ENCODE measurements around the gene CYP46A1. TPM values are rescaled to one million over a fixed set of nuclear protein-coding genes. Genes with fewer than 3 reads are reported as not detected.

Gene CYP46A1
- total and polyA plus RNA-seq, 8 donors = 1.2 to 6.8 (median 5.5) TPM

DNA sequence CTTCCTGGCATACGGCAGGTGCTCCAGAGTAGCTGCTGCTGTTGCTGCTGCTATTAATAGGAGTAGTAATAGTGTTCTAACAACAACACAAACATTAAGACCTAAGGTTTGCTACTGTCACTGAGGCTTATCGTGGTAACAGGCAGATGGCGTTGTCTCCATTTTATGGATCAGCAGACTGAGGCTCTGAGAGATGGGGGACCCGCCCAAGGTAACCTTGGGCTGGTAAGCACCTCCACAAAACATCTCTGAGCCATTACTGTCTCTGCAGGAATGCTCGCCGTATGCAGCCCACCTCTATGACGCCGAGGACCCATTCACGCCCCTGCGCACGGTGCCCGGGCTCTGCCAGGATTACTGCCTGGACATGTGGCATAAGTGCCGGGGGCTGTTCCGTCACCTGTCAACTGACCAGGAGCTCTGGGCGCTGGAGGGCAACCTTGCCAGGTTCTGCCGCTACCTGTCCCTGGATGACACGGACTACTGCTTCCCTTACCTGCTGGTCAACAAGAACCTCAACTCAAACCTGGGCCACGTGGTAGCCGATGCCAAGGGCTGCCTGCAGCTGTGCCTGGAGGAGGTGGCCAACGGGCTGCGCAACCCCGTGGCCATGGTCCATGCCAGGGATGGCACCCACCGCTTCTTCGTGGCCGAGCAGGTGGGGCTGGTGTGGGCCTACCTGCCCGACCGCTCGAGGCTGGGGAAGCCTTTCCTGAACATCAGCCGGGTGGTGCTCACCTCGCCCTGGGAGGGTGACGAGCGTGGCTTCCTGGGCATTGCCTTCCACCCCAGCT is 31.9 kb upstream of the CYP46A1 start:
- TF ChIP-seq, protein P1, sequence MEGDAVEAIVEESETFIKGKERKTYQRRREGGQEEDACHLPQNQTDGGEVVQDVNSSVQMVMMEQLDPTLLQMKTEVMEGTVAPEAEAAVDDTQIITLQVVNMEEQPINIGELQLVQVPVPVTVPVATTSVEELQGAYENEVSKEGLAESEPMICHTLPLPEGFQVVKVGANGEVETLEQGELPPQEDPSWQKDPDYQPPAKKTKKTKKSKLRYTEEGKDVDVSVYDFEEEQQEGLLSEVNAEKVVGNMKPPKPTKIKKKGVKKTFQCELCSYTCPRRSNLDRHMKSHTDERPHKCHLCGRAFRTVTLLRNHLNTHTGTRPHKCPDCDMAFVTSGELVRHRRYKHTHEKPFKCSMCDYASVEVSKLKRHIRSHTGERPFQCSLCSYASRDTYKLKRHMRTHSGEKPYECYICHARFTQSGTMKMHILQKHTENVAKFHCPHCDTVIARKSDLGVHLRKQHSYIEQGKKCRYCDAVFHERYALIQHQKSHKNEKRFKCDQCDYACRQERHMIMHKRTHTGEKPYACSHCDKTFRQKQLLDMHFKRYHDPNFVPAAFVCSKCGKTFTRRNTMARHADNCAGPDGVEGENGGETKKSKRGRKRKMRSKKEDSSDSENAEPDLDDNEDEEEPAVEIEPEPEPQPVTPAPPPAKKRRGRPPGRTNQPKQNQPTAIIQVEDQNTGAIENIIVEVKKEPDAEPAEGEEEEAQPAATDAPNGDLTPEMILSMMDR (IDR thresholded peaks at IDR 0.05) = no peak
- H3K9me3 ChIP-seq = no peaks in the 10 kb centered on the region
- no peak overlapping the region for H3K27ac ChIP-seq
- no peak overlapping the region for H3K4me3 ChIP-seq
- ATAC-seq (no peak), DNase-seq (no peak)
- H3K4me1 ChIP-seq = no peaks in the 10 kb centered on the region
- no peaks in the 10 kb centered on the region for H3K36me3 ChIP-seq
- H3K27me3 ChIP-seq = peaks cover 0 to 16% of the 10 kb centered on the region in 2 donors
- intact Hi-C loops (cut with DNase I) = no loop called here

DNA sequence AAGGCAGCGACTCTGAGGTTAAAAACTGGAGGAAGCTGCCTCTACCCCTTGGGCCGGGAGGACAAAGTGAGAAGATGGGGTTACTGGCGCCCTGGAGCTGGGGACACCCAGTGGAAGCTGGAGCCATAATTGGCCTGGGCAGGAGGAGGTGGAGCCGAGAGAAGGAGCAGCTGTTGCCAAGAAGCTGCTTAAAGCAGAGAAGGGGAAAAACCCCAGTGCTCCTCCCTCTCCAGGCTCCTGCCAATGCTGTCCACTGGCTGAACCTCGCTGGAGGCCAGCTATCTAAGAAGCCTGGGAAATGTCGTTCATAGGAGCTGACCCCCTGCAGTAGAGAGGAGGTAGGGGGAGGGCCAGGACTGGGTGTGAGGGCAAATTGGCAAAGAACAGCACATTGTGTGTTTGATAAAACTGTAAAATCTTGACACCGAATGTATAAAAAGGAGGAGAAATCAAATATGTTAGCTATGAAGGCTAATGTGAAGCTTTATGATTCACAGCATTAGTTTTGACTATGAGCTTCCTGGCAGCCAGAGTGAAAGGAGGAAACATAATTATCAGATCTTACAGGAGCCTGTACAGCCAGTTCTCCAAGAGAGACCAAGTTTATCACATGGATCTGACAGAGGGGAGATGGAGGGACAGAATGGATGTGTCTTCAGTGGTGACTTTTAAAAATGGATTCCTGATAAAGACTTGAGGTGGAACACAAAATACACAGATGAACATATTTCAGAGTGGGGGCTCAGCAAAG is 29.7 kb upstream of the CYP46A1 start:
- ATAC-seq = peak; percentile 93
- TF ChIP-seq, protein P1 (IDR thresholded peaks at IDR 0.05) = no peak
- intact Hi-C loops (cut with DNase I) = no loop called here

DNA sequence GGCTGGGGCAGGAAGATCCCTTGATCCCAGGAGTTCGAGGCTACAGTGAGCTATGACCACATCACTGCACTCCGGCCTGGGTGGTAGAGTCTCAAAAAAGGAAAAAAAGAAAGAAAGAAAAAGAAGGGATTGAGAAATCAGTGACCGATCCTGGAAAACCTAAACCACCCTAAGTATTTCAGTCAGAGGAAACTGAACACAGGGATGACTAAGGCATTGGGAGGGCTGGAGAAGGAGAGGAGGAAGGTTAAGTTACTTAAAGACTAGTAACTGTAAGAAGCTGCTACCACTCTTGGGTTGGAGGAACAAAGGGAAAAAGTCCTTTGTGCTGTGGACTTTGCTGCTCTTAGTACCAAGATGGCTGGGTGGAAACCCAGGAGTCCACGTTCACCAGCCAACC is 28.6 kb upstream of the CYP46A1 start:
- H3K4me3 ChIP-seq = no peak overlapping the region
- TF ChIP-seq, protein P1 (IDR thresholded peaks at IDR 0.05) = no peak
- H3K4me1 ChIP-seq = no peaks in the 10 kb centered on the region
- H3K27me3 ChIP-seq = peaks cover 21 to 41% of the 10 kb centered on the region in 2 donors
- no peak overlapping the region for H3K27ac ChIP-seq
- H3K36me3 ChIP-seq = no peaks in the 10 kb centered on the region
- intact Hi-C loops (cut with DNase I) = no loop called here
- ATAC-seq (no peak), DNase-seq (peak in 1 of 4 donors; percentile 10)
- H3K9me3 ChIP-seq = no peaks in the 10 kb centered on the region

More for the DNA sequence above, 29.7 kb upstream of the CYP46A1 start:
- Histone ChIP-seq H3K4me1 (no peaks in the 10 kb centered on the region), H3K27ac (no peak overlapping the region), H3K36me3 (no peaks in the 10 kb centered on the region), H3K27me3 (peaks cover 10 to 30% of the 10 kb centered on the region in 2 donors), H3K4me3 (no peak overlapping the region), H3K9me3 (no peaks in the 10 kb centered on the region)
- DNase-seq = peak; percentile 56 to 85 (median 63)

DNA sequence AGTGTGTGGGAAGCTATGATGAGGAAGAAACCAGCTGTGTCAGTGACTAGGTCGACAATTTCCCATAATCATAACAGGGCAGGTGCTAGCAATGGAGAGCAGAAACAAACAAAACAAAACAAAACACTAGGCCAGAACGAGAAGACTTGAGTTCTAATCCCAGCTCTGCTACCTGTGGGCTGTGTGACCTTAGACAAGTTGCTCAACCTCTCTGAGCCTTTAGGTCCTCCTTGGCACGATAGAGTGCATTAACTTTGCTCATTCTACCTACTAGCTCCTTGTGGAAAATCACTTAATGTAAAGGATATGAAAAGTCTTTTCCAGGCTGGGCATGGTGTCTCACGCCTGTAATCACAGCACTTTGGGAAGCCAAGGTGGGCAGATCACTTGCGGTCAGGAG is 27.9 kb upstream of the CYP46A1 start:
- DNase-seq (no peak), ATAC-seq (no peak)
- Histone ChIP-seq H3K9me3 (no peaks in the 10 kb centered on the region), H3K27ac (no peak overlapping the region), H3K4me3 (no peak overlapping the region), H3K36me3 (no peaks in the 10 kb centered on the region), H3K27me3 (peaks cover 22 to 48% of the 10 kb centered on the region in 2 donors), H3K4me1 (no peaks in the 10 kb centered on the region)
- intact Hi-C loops (cut with DNase I) = no loop called here
- TF ChIP-seq, protein P1 (IDR thresholded peaks at IDR 0.05) = no peak

DNA sequence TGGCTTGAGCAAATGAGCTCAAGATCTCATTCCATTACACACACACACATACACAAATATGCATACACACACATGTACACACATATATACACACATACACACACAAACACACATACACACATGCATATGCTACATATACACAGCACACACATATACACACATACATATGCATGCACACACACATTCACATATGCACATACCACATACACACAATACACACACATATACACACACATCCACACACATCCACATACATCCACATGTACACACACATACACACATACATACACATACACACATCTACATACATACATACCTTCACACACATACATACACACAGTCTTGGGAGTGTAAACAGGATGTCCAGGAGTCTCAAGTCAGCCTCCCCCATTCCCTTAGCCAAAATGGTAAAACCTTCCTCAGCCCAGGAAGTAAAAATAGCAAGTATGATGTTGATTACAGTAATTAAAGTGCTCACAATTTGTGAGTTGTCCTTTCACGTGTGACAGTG is 26.4 kb upstream of the CYP46A1 start:
- Histone ChIP-seq H3K36me3 (no peaks in the 10 kb centered on the region), H3K9me3 (no peaks in the 10 kb centered on the region), H3K4me3 (no peak overlapping the region), H3K4me1 (no peaks in the 10 kb centered on the region), H3K27ac (no peak overlapping the region), H3K27me3 (peaks cover 22 to 58% of the 10 kb centered on the region in 2 donors)
- DNase-seq = no peak
- TF ChIP-seq, protein P1 (IDR thresholded peaks at IDR 0.05) = no peak
- no peak for ATAC-seq
- intact Hi-C loops (cut with DNase I) = no loop called here
